Astrocyte of the hippocampus (primary cell): ENCODE results near the gene MMRN2.
"Not testable (repeated sequence)": the region's sequence is repeated elsewhere in the genome, so short reads cannot be mapped to it uniquely, and the experiment has no call there.

Experiments
- DNase-seq: peaks from one replicate; pipeline ENCODE4 v3.0.0; 2011; ENCODE audit warnings: low read depth, low spot score

The MMRN2 gene

DNA sequence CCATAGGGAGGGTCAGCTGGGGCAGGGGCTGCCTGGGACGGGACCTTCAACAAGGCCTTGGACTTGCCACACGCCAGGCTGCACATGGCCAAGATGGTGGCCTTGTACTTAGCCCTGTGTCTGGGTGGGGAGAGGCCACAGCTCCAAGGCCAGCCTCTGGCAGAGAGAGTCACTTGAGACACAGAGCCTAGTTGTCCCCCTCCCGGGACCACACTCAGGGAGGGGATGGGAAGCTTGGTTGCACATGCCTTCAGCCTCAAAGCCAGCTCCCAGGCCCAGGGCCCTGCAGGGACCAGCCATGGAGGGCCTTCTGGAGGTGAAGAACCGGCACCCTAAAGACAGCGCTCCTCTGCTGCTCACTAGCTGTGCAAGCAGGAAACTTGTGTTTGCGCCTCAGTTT, 16.7 kb downstream of the MMRN2 start:
- no peak for DNase-seq

DNA sequence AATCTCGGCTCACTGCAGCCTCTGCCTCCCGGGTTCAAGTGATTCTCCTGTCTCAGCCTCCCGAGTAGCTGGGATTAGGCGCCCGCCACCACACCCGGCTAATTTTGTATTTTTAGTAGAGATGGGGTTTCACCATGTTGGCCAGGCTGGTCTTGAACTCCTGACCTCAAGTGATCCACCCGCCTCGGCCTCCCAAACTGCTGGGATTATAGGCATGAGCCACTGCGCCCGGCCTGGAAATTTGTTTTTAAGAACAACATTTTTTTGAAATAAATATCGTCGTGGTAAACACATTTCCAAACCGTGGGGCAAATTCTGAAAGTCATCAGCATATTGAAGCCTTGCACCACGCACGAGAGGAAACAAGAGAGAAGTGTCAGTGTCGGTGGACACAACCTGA, 17.3 kb downstream of the MMRN2 start:
- not testable (repeated sequence) for DNase-seq

DNA sequence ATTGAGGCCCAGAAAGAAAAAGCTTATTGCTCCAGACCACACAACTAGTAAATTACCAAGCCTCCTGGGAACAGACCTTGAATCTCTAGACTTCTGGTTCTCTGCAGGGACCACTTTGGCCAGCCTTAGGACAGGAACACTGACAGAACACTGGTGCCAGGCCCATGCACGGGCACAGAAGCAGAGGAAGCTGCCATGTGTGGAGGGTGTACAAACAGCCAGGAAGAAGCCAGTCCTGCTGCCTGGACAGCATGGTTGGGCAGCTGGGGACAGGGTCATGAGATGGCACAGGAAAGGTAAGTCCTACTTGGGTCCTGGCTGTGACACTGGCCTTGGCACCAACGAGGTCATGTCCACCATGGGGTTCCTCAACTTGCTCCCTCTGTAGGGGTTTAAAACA, 19.2 kb downstream of the MMRN2 start:
- DNase-seq, result no peak

GRCh38 chr10:86937502-86938154, 19.8 kb downstream of the MMRN2 start:
- no peak for DNase-seq

- DNase-seq, result peak; percentile 42
Measured at GRCh38 chr10:86936661-86937501, 20.5 kb downstream of the MMRN2 start.

DNA sequence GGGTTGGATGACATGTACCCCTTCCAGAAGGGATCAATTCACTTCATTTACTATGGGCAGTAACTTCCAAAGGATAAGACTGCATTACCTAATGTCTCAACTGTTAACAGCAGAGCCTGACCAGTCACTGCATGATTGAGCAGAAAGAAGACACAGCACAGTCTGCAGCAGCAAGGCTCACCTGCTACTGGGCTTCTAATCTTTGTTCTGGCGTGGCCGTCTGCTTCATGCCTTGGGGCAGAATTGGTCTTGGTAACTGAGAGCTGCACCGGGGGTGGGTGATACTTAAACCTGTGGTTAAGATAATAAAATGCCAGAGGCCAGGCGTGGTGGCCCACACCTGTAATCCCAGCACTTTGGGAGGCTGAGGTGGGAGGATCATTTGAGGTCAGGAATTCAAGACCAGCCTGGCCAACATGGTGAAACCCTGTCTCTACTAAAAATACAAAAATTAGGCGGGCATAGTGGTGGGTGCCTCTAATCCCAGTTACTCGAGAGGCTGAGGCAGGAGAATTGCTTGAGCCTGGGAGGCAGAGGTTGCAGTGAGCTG, 23.2 kb downstream of the MMRN2 start:
- not testable (repeated sequence) for DNase-seq

DNA sequence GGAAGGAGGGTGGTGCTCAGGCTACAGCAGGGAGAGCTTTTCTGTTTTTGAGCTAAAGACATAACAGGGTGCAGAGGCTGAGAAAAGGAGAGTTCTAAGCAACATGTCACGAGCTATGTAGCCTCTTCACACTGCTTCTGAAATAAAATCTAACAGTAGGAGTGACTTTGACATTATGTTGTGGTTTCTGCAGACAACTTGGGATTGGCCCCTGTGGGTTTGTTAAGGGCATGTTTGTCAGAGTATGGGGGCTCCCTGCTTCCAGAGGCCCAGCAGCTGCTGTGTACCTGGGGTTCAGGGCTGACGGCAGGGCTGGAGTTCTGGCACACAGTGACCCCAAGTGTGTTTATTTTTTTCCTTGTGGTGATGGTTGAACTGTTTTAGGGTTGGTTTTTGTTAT, 24.7 kb downstream of the MMRN2 start:
- DNase-seq, result no peak

GRCh38 chr10:86931872-86932271, 25.5 kb downstream of the MMRN2 start:
- no peak for DNase-seq

DNA sequence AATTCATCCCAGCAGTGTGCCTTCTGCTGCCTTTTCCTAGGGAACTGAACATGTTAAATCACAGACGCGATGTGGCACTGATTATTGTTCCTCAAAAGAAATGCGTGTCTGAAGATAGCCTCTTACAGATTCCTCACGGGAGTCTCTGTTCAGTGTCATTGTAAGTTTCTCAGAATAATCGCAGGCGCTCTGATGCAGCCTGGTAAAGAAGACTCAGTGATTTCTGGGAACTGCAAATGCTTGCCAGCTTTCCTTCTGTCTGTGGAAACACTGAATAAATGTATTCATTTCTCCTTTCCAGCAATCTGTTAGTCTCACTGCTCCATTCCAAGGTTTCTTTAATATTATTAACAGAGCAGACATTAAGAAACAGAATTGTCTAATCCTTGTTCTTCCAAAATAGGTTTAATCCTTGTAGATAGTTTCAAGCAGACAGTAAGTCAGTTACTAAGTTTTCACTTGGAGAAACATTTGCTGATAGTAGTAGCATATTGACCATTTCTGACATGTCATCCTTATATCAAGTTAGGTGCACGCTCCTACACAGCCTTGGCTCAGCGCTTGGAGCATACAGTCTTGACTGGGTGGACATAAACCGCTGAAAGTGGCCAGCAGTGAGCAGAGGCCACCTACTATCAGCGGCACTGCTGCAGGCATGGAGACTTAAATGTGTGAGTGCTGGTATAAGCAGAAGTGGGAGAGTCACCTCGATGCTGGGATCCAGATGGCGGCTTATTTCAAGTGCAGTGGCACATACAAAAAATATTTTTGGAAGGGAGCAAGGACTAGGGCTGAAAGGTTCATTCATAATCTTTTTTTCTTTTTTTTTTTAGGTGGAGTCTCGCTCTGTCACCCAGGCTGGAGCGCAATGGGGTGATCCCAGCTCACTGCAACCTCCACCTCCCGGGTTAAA, 27.7 kb downstream of the MMRN2 start:
- DNase-seq, result no peak

- no peak for DNase-seq
Measured at GRCh38 chr10:86922553-86922961, 34.9 kb downstream of the MMRN2 start.

GRCh38 chr10:86918022-86918471, 39.4 kb downstream of the MMRN2 start:
- peak; percentile 67 for DNase-seq

DNA sequence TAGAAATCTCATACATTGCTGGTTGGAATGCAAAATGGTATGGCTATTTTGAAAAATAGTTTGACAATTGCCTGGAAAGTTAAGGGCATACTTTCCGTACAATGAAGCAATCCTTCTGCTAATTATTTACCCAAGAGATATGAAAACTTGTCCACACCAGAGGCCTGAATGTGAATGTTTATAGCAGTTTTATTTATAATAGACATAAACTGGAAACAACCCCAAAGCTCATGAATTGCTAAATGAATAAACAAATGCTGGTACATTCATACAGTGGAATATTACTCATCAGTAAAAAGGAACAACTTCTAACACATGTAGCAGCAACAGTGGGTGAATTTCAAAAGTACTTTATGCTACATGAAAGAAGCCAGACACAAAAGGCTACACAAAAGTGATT, 42.7 kb downstream of the MMRN2 start:
- DNase-seq, result no peak

DNA sequence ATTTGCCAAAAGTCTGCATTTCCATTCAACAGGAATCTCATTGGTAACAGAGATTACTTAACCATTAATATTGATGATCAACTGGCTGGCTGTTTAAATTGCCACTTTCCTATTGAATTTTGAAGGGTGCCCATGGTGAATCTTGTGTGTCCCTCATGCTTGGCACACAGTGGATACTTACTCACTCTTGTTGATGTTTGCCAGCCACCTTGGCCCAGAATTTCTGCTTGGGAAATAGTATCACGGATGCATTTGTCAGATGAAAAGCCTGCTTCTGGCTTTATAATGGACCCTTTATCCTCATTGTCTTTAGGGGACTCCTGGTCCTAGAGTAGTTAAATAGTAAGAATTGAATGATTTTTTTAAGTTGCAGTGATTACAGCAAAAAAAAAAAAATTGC, 52.0 kb downstream of the MMRN2 start:
- DNase-seq, result no peak

DNA sequence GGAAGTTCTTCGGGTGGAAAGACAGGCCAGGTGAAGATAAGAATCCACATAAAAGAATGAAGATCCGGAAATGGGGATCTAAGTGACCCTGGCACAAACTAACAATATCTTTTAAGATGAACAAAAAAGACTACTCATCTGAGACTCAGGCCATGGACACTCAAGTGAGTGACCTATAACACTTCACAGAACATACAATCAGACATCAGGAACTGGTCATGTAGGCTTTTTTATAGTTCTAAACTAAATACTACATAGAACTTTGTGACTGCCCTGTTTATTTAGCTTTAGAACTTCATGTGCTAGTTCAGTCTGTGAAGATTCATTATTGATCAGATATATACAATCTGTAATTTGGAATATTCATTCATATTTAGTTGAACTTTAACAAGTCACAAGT, 52.8 kb downstream of the MMRN2 start:
- no peak for DNase-seq

DNA sequence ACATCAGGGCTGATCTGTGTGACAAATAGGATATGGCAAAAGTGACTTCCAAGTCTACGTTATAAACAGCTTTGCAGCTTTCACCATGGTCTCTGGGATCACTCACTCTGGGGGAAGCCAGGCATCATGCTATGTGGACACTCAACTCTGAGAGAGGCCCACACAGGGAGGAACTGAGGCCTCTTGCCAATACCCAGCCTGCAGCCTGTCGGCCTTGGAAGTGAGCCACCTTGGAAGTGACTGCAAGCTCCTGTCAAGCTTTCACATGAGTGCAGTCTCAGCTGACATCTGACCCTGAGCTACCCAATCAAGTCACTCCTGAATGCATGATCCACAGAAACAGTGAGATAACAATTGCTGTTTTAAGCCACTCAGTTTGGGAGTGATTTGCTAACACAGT, 56.5 kb downstream of the MMRN2 start:
- peak; percentile 63 for DNase-seq

GRCh38 chr10:86899670-86900276, 57.6 kb downstream of the MMRN2 start:
- peak; percentile 81 for DNase-seq

DNA sequence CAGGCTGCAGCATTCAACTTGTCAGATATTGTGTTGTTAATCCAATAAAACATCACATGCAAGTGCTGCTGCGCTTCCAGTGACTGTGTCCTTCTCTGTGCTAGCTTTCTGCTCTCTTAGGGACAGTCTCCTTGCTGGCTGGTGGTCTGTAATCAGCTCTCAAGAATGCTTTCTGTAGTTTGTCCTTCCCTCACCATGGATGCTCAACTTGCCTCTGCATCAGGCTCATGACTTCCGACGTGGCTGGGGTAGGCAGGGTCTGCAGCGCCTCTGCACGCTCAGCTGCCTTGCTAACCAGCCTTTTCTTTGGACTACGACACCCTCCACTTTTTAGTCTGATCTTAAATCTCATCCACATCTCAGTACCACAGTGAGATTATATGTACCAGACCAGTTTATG, 58.3 kb downstream of the MMRN2 start:
- peak; percentile 16 for DNase-seq

DNA sequence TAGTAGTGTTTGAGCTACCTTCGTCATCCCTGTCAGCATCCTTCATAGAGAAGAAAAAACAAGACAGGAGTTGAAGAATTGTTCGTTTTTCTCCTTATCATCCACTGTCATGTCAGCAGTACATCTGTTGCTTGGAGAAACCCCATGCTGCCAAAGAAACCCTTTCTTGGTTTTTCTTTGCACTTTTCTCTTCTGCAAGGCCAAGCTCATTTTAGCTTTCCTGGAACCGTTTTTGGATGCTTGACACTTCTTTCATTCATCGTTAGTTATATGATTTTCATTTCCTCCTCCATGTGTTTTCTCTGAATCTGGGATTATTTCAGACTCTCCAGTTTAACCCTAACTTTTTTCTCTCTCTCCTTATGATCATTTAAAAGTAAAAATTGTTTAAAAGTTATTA, 58.9 kb downstream of the MMRN2 start:
- DNase-seq, result no peak

GRCh38 chr10:86889997-86890396, 67.4 kb downstream of the MMRN2 start:
- no peak for DNase-seq

DNA sequence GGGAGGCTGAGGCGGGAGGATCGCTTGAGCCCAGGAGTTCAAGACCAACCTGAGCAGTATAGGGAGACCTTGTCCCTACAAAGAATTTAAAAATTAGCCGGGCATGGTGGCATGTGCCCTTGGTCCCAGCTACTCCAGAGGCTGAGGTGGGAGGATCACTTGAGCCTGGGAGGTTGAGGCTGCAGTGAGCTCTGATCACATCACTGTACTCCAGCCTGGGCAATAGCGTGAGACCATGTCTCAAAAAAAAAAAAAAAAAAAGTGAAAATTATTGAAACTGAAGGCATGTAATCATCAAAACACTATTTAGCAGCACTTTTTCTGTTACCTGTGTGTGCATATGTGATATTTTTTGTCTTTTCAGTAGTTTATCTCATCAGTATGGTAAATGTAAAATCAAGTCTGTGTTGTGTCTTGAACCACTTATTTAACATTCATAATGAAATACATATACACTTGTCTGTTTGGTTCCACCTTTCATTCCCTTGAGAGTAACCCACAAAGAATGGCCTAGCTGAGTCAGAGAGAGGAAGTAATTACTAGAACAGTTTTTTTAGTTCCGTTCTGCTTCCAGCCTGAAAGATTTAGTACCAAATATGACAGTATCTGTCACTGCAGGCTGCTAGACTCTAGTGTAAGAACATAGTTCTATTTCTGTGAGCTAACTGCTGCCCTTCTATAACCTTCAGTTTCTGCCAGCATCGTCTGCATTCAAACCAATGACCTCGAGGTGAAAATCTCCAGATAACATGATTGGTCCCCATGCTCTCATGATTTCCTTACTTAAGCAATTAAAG, 68.6 kb downstream of the MMRN2 start:
- peak; percentile 27 for DNase-seq
